Activated gamma-delta T cell treated with Interleukin-2 at 50 U/mL for 16 hours (primary cell): ENCODE results near the gene RIGI.
"Not testable (repeated sequence)": the region's sequence is repeated elsewhere in the genome, so short reads cannot be mapped to it uniquely, and the experiment has no call there.

Source experiments
- DNase-seq: peaks from one replicate; pipeline ENCODE4 v3.0.0-alpha.2; 2020

Gene RIGI

DNA sequence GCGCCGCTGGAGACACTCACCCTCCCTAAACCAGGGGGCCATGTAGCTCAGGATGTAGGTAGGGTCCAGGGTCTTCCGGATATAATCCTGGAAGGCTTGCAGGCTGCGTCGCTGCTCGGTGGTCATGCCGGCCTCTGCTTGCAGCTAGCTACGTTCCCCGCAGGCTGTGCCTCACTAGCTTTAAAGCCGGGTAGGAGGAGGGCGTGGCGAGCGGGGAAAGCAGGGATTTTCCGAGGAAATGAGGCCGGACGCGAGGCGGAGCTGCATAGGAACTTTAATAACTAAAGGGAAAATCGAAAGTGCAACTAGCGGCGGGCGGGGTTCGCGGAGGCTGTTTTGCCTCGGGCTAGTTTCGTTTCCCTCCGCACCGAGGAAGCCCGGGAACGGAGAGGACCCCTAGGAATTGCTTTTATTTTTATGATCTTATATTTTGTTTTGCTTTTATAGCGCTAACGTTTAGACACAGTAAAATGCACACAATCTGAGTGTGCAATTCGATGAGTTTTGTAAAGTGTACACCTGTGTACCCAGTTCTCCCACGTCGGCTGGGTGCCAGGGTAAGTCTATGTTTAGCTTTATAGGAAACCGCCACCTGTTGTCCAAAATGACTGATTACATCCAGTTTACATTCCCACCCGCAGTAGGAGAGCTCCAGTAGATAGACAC lies at the start of gene RIGI:
Gene RIGI (minus strand): TSS at position 156 of the 666 bp plus-strand sequence. CDS start 30 bp downstream, at position 126.
- peak; percentile 71 for DNase-seq

DNA sequence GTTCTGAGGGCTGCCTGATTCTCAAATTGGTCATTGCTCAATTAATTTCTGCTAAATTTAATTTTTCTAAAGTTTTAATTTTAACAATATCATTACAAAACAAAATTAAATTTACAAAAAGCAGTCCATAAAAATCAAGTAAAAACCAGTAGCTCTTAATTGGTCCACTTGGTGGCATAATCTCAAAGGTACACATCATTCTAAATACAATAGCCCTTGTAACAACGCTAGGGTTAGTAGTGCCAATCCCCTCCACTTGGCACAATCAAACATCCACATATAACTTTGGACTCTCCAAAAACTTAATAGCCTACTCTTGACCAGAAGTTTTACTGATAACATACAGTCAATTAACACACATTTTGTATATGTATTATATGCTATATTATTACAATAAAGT lies 48.9 kb upstream of the RIGI start:
- DNase-seq = no peak

DNA sequence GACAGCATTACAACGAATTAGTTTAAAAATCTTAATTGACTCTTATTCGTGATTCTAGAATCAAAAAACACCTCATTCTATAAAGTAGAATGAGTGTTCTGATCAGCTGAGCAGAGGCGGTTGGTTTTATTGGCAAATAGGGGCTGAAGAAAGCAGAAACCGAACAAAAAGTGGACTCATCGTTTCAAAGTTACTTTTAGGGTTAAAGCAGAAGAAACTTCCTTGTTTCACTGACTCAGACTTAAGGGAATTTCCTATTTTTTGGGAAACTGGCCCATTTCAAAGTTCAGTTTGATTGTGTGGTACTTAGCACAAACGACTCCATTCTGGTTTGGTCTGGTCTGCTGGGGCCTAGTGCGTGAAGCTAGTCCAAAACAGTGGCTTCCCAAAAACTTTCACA lies 47.8 kb upstream of the RIGI start:
- no peak for DNase-seq

GRCh38 chr9:32572900-32573523 lies 47.0 kb upstream of the RIGI start, which contains the start of gene NDUFB6:
NDUFB6 (minus strand) TSS chr9:32573159; CDS start chr9:32573060, 99 bp downstream.
- DNase-seq = peak; percentile 95

GRCh38 chr9:32571969-32572899 lies 46.2 kb upstream of the RIGI start:
- DNase-seq = peak; percentile 73

DNA sequence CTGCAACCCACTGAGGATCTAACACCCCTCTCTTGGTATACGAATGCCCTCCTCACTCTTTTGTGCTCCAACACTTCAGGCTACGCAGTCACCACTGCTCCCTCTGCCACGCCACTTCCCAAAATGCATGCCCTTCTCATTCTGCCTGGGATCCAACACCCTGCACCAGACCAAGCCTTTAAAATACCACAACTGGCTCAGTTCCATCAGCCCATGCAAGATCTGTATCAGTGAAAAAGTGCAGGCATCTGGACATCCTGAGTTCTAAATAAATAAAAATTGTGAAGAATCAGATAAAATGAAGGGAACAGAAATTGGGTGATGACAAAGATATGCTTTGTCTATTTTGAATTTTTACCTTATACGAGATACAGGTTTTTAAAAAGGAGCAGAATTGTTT lies 44.3 kb upstream of the RIGI start:
- no peak for DNase-seq

- DNase-seq = no peak
Observed at GRCh38 chr9:32566770-32567169, 40.8 kb upstream of the RIGI start.

DNA sequence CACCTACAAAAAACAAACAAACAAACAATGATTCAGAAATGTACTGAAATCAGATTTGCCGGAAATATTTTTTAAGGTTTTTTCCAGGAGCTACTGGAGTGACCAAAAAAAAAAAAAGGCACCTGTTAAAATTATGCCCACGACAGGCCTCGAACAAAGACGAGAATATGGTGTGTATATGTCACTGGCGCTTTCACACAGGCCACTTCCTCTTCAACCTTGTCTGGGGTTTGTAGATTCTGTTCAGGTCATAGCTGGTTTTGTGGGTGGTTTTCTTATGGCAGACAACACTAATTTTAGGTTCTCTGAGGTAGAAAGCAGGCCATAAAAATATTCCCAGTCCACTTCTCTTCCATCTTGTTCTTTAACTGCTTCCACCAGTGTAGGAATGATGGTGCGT lies 40.0 kb upstream of the RIGI start:
- no peak for DNase-seq

DNA sequence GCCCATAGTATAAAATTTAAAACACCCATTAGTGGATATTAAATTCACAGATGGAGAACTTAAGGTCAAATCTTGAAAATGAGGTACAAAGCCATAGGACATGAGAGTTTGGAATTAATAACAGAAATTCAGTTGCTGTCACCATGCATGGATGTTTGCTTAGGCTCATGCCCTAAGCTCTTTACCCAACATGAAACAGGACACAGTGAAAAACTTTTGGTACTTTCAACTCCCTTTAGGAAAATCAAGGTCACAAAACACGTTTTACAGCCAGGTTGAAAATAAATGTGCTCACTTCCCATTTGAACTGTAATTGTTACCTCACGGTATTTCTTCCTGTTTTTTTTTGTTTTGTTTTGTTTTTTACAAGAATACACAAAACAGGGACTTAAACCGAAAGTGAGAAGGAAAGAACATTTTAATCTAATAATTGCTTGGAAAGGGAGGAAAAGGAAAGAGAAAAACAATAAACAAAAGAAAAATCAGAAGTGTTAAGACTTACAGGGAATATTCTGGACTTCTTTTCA lies 32.5 kb upstream of the RIGI start:
- no peak for DNase-seq

GRCh38 chr9:32554591-32554990 lies 28.6 kb upstream of the RIGI start:
- DNase-seq = no peak

- DNase-seq = no peak
Observed at GRCh38 chr9:32554107-32554506, 28.1 kb upstream of the RIGI start.

DNA sequence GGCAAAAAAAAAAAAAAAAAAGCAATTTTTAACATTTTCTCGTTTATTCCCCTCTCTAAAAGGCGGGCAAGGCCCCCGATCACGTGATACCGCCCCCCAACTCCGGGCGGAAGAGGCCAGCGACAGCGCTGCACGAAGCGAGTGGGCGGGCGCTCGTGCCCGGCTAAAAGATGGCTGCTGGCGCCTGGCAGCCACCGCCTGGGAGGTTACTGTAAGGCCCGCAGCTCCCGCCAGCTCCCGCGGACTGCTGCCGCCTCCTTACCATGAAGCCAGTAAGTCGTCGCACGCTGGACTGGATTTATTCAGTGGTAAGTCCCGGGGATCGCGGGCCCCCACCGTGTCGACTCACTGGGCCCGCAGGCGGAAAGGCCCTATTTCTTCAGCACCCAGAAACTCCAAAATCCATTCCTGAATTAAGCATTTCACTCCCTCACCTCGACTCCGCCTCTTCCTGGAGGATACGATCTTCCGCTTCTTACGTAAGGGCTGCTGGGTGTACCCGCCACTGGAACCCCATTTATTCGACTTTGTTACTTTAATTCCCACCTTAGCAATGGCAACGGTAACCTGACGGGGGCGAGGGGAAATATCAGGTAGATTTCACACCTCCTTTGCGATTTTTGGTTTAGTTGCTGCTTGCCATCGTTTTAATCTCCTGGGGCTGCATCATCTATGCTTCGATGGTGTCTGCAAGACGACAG lies 26.3 kb upstream of the RIGI start, which contains the start of the genes SMIM27 and TOPORS:
Gene SMIM27 (plus strand): TSS at position 156 of the 701 bp plus-strand sequence. CDS start 108 bp downstream, at position 264.
Gene TOPORS (minus strand): TSS at position 415 of the 701 bp plus-strand sequence. CDS start 150 bp downstream, at position 265.
- DNase-seq = peak; percentile 87

GRCh38 chr9:32551276-32552051 lies 25.5 kb upstream of the RIGI start:
- peak; percentile 39 for DNase-seq

GRCh38 chr9:32550562-32551275 lies 24.7 kb upstream of the RIGI start:
- peak; percentile 96 for DNase-seq

DNA sequence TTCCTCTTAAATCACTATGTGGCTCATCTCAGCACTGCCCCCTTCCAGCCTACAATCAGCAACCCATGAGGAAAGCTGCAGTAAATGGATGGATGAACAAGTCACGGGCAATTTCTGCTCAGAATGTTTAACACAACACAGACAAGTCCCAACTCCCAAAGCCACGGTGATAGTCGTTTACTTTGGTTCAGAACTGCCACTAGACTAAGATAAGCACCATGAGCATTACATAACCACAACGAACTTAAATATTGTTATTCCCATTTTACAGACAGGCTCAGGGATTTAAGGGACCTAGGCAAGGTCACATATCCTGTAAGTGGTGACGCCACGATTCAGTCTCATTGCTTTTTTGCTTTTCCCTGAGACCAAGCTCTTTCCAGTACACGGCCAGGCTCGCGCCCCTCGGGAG lies 24.2 kb upstream of the RIGI start:
- DNase-seq = no peak

DNA sequence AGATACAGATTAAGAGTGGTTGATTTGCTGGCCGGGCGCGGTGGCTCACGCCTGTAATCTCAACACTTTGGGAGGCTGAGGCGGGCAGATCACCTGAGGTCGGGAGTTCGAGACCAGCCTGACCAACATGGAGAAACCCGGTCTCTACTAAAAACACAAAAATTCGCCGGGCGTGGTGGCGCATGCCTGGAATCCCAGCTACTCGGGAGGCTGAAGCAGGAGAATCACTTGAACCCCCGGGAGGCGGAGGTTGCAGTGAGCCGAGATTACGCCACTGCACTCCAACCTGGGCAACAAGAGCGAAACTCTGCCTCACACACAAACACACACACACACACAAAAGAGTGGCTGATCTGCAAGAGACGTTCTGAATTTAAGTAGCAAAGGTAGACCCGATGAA lies 22.2 kb upstream of the RIGI start:
- not testable (repeated sequence) for DNase-seq

DNA sequence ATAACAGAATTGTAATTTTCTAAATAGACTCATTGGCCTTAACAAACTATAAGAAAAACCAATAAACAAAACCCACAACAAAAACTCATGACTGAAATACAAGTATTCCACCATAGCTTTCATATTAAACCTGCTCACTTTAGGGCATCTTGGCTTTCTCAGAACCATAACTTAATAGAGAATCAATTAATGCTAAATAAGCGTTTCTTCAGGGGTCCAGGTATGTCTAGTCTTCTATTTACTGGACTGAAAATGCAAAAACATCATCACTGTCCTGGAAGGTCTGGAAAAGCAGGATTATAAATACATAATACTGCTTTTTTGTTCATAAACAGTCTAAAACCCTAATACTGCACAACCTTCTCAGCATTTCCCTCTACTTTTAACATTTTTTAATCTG lies 19.9 kb upstream of the RIGI start:
- DNase-seq = no peak

- no peak for DNase-seq
Observed at GRCh38 chr9:32543047-32543446, 17.1 kb upstream of the RIGI start.

DNA sequence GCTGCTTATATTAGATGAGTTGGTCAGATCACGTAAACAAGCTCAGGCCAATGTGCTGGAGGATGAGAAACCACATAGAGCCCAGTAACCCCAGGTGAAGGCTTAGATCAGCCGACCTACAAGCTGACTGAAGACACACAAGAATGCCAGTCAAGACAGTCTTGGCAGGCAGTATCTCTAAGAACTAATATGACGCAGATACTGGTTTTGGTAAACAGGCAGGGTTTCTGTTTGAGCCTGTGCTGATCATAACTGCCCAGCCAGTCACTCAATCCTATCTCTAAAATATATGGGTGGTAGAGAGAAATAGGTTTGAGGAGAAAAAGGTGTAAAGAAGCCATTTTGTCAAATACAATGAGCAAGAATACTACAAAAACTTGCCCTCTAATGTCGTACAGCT lies 7.8 kb upstream of the RIGI start:
- DNase-seq = no peak

DNA sequence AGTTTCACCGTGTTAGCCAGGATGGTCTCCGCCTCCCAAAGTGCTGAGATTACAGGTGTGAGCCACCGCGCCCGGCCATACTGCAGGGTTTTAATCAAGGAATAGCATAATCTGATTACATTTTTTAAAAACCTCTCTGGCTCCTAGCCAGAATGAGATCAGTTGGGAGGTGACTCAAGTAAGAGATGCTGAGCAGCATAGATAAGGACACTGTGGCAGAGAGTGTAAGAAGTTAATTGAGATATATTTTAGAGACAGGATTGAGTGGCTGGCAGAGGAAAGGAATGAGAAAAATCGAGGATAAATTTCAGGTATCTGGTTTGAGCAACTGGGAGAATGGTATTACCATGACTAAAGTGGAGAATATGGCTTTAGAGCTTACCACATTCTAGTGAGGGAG lies 7.3 kb upstream of the RIGI start:
- DNase-seq = no peak

- DNase-seq = no peak
Observed at GRCh38 chr9:32526707-32527048, 682 bp upstream of the RIGI start.
